ENCODE data around the gene PTX3.

PTX3 gene

DNA sequence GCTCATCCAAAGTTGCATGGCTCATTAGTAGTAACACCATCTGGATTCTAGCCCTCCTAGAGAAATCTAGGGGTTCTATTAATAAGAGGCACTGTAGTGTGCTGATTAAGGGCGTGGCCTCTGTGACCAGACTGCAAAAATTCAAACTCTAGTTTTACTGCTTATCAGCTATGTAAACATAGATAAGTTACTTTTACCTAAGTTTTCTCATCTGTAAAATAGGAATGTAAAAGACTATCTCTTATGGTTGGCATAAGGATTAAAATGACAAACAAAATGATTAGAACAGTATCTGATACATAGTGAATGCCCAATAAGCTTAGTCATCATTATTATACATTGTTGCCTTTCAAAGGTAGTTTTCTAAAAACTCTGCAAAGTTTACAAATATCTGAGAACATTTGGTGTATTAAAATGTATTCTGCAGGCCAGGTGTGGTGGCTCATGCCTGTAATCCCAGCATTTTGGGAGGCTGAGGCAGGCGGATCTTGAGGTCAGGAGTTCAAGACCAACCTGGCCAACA, 4.5 kb downstream of the PTX3 start:
- TF ChIP-seq, protein P1, sequence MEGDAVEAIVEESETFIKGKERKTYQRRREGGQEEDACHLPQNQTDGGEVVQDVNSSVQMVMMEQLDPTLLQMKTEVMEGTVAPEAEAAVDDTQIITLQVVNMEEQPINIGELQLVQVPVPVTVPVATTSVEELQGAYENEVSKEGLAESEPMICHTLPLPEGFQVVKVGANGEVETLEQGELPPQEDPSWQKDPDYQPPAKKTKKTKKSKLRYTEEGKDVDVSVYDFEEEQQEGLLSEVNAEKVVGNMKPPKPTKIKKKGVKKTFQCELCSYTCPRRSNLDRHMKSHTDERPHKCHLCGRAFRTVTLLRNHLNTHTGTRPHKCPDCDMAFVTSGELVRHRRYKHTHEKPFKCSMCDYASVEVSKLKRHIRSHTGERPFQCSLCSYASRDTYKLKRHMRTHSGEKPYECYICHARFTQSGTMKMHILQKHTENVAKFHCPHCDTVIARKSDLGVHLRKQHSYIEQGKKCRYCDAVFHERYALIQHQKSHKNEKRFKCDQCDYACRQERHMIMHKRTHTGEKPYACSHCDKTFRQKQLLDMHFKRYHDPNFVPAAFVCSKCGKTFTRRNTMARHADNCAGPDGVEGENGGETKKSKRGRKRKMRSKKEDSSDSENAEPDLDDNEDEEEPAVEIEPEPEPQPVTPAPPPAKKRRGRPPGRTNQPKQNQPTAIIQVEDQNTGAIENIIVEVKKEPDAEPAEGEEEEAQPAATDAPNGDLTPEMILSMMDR (IDR thresholded peaks at IDR 0.05): no peak
- Histone ChIP-seq H3K9me3 (no peaks in the 10 kb centered on the region), H3K27ac (no peak overlapping the region), H3K4me1 (ENCODE audit: control insufficient read depth in 1 of 2, insufficient read depth in 1 of 2, low read depth in 1 of 2, low read length in 1 of 2) (peaks cover 73 to 76% of the 10 kb centered on the region in 2 experiments), H3K27me3 (no peaks in the 10 kb centered on the region), H3K36me3 (peaks cover 6% of the 10 kb centered on the region), H3K4me3 (ENCODE audit: low read depth in 1 of 2, low read length in 1 of 2) (no peak overlapping the region)

DNA sequence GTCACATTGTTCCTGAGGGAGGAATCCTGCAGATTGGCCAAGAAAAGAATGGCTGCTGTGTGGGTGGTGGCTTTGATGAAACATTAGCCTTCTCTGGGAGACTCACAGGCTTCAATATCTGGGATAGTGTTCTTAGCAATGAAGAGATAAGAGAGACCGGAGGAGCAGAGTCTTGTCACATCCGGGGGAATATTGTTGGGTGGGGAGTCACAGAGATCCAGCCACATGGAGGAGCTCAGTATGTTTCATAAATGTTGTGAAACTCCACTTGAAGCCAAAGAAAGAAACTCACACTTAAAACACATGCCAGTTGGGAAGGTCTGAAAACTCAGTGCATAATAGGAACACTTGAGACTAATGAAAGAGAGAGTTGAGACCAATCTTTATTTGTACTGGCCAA, 6.1 kb downstream of the PTX3 start:
- Histone ChIP-seq H3K27ac (peak overlapping the region; percentile 34), H3K4me1 (ENCODE audit: control insufficient read depth in 1 of 2, insufficient read depth in 1 of 2, low read depth in 1 of 2, low read length in 1 of 2) (peaks cover 69 to 73% of the 10 kb centered on the region in 2 experiments), H3K27me3 (no peaks in the 10 kb centered on the region), H3K4me3 (ENCODE audit: low read depth in 1 of 2, low read length in 1 of 2) (no peak overlapping the region), H3K9me3 (no peaks in the 10 kb centered on the region), H3K36me3 (peaks cover 6% of the 10 kb centered on the region)
- TF ChIP-seq, protein P1 (IDR thresholded peaks at IDR 0.05): no peak

DNA sequence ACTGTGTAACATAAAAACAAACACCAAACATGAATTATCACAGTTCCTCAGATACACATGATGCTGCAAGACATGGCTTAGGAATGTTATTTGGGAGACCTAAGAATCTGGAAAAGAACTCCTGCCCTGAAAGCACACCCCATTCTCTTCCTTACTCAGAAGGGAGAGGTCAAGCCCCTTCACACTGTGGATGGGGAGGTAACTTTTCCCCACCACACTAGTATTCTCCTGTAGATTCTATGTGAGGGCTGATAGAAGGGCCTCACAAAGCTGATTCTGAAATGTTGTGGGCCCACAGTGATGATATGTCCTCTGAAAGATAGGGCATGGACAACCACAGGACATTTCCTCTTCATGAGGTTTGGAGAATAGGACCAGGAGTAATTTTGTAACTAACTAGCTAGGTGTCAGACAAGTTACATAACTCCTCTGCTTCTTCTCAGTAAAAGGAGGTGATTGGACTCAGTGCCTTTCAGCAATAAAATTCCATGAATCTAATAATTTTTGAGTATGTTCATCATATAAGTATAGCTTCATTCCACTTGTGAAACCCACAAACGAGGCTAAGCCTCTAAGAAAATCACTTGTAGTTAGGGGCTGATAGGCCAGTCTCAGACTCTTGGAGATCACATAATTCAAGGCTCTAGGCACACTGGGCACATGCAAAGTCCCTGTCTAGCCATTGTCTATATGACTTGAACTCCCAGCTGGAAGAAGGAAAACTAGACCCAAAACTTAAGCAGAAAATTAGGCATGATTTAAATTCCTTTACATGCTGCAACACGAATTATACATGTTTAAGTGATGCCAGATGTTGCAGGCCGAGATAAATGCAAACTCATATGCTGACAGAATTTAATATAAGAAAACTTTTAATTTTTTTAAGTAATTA, 7.5 kb downstream of the PTX3 start:
- peak overlapping the region; percentile 72 for H3K27ac ChIP-seq
- peaks cover 56 to 62% of the 10 kb centered on the region in 2 experiments for H3K4me1 ChIP-seq (ENCODE audit: control insufficient read depth in 1 of 2, insufficient read depth in 1 of 2, low read depth in 1 of 2, low read length in 1 of 2)
- no peak overlapping the region for H3K4me3 ChIP-seq (ENCODE audit: low read depth in 1 of 2, low read length in 1 of 2)
- H3K27me3 ChIP-seq: no peaks in the 10 kb centered on the region
- H3K36me3 ChIP-seq: peaks cover 6% of the 10 kb centered on the region
- TF ChIP-seq, protein P1 (IDR thresholded peaks at IDR 0.05): no peak
- H3K9me3 ChIP-seq: no peaks in the 10 kb centered on the region

DNA sequence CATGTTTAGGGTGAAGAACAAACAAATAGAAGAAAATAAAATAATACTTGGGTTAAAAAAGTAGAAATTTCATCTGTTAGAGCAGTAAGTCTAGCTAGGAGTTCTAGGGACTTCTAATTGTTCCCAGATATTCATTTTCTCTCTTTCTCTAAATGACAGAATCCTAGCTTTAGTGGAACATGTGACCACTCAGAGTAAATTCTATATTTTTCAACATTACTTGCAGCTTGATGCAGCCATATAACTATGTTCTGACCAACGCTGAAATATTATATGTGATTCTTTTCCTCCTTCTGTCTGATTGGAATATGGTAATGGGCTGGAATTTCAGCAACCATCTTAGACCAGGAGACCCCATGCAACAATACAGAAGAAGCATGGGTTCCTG, 8.1 kb downstream of the PTX3 start:
- Histone ChIP-seq H3K9me3 (no peaks in the 10 kb centered on the region), H3K4me3 (ENCODE audit: low read depth in 1 of 2, low read length in 1 of 2) (no peak overlapping the region), H3K27me3 (no peaks in the 10 kb centered on the region), H3K27ac (peak overlapping the region; percentile 72), H3K4me1 (ENCODE audit: control insufficient read depth in 1 of 2, insufficient read depth in 1 of 2, low read depth in 1 of 2, low read length in 1 of 2) (peaks cover 52 to 56% of the 10 kb centered on the region in 2 experiments), H3K36me3 (peaks cover 6% of the 10 kb centered on the region)
- TF ChIP-seq, protein P1 (IDR thresholded peaks at IDR 0.05): no peak

DNA sequence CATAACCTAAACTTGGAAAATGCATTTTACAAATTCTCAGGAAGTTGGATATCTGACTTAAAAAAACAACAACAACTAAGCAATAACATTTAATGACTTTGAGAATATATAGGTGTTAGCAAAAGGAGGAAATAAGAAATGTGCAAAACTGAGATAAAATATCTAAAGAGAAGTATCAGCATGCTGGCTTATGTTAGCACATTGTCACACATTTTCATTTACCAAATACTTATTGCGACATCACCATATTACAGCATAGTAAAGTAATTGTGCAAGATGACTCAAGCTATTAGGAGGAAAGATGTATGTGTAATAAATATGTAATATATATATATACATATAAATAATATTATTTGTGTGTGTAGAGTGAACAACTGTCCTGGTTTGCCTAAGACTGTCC, 9.2 kb downstream of the PTX3 start:
- Histone ChIP-seq H3K27ac (peak overlapping the region; percentile 72), H3K4me3 (ENCODE audit: low read depth in 1 of 2, low read length in 1 of 2) (no peak overlapping the region)
- TF ChIP-seq, protein P1 (IDR thresholded peaks at IDR 0.05): no peak

More for the DNA sequence above, 9.2 kb downstream of the PTX3 start:
- Histone ChIP-seq H3K9me3 (no peaks in the 10 kb centered on the region), H3K27me3 (no peaks in the 10 kb centered on the region), H3K36me3 (peaks cover 6% of the 10 kb centered on the region), H3K4me1 (ENCODE audit: control insufficient read depth in 1 of 2, insufficient read depth in 1 of 2, low read depth in 1 of 2, low read length in 1 of 2) (peaks cover 44 to 48% of the 10 kb centered on the region in 2 experiments)
